Measurements from ENCODE around the gene CYP19A1.

DNA sequence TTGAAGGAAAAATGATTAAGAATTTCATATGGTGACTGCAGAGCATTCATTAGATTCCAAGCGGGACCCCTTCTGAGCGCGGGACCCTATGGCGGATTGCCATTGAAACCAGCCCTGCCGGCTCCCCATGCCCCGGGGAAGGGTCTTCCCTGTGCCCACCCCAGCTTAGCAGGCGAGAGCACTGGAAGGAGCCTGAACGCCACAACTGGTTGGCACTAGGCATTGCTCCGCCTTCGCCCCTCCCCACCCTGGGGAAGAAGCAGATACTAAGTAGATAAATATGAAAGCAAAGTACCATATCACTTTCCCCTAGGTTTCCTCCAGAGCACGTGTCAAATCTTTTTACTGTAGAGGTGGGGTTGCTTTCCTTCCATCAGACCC, 70.7 kb downstream of the CYP19A1 start:
- TF ChIP-seq, protein P1, sequence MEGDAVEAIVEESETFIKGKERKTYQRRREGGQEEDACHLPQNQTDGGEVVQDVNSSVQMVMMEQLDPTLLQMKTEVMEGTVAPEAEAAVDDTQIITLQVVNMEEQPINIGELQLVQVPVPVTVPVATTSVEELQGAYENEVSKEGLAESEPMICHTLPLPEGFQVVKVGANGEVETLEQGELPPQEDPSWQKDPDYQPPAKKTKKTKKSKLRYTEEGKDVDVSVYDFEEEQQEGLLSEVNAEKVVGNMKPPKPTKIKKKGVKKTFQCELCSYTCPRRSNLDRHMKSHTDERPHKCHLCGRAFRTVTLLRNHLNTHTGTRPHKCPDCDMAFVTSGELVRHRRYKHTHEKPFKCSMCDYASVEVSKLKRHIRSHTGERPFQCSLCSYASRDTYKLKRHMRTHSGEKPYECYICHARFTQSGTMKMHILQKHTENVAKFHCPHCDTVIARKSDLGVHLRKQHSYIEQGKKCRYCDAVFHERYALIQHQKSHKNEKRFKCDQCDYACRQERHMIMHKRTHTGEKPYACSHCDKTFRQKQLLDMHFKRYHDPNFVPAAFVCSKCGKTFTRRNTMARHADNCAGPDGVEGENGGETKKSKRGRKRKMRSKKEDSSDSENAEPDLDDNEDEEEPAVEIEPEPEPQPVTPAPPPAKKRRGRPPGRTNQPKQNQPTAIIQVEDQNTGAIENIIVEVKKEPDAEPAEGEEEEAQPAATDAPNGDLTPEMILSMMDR (IDR thresholded peaks at IDR 0.05; ENCODE audit: low read length), result no peak
- TF ChIP-seq EZH2 (IDR thresholded peaks at IDR 0.05; ENCODE audit: borderline replicate concordance, low read length), result no peak

All from OCI-LY1 (cell line).